ENCODE measurements around the gene CD9.

Gene CD9

GRCh38 chr12:6167327-6168280, 32.6 kb upstream of the CD9 start:
- Mint-ChIP-seq H3K4me1 (ENCODE audit: low read depth in 2 of 2) (peaks cover 4 to 11% of the 10 kb centered on the region in 2 donors), H3K27ac (peak overlapping the region; percentile 7 to 66), H3K4me3 (no peak overlapping the region), H3K9me3 (no peaks in the 10 kb centered on the region), H3K36me3 (ENCODE audit: insufficient read depth) (no peaks in the 10 kb centered on the region), H3K27me3 (peaks cover 8 to 42% of the 10 kb centered on the region in 2 donors)
- no peak for DNase-seq
- peak; percentile 62 for ATAC-seq (replicated peaks)

- H3K4me3 Mint-ChIP-seq = no peak overlapping the region
- no peak overlapping the region for H3K27ac Mint-ChIP-seq
- ATAC-seq (replicated peaks) (no peak), DNase-seq (no peak)
- no peaks in the 10 kb centered on the region for H3K9me3 Mint-ChIP-seq
- peaks cover 32 to 55% of the 10 kb centered on the region in 2 donors for H3K27me3 Mint-ChIP-seq
- H3K36me3 Mint-ChIP-seq (ENCODE audit: insufficient read depth) = peaks cover 3% of the 10 kb centered on the region
- H3K4me1 Mint-ChIP-seq (ENCODE audit: low read depth in 2 of 2) = peaks cover 4 to 11% of the 10 kb centered on the region in 2 donors
Observed at GRCh38 chr12:6171409-6172015, 28.7 kb upstream of the CD9 start.

DNA sequence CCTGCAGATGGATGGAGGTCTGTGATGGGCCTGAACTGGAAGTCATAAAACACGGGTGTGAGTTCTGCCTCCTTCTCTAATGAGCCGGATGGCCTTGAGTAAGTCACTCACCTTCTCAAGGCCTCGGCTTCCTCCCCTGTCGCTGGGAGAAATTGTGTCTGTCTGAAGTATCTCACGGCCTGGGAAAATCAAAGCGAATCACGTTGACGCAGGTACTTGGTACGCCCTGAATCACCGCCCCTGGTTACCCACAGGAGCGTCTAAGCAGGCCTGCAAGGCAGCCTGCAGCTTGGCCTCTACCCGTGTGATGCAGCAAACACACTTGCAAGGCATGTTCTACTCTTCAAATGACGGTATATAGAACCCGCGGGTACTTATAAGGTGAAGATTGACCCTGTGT, 28.1 kb upstream of the CD9 start:
- H3K9me3 Mint-ChIP-seq = no peaks in the 10 kb centered on the region
- DNase-seq = no peak
- peaks cover 33 to 55% of the 10 kb centered on the region in 2 donors for H3K27me3 Mint-ChIP-seq
- H3K27ac Mint-ChIP-seq = no peak overlapping the region
- H3K4me3 Mint-ChIP-seq = no peak overlapping the region
- peaks cover 4 to 11% of the 10 kb centered on the region in 2 donors for H3K4me1 Mint-ChIP-seq (ENCODE audit: low read depth in 2 of 2)
- ATAC-seq (replicated peaks) = no peak
- peaks cover 3% of the 10 kb centered on the region for H3K36me3 Mint-ChIP-seq (ENCODE audit: insufficient read depth)

GRCh38 chr12:6172862-6173261, 27.3 kb upstream of the CD9 start:
- Mint-ChIP-seq H3K27me3 (peaks cover 40 to 62% of the 10 kb centered on the region in 2 donors), H3K36me3 (ENCODE audit: insufficient read depth) (peaks cover 3% of the 10 kb centered on the region), H3K9me3 (no peaks in the 10 kb centered on the region), H3K4me1 (ENCODE audit: low read depth in 2 of 2) (peaks cover 0 to 4% of the 10 kb centered on the region in 2 donors), H3K4me3 (no peak overlapping the region), H3K27ac (no peak overlapping the region)
- ATAC-seq (replicated peaks) = no peak
- DNase-seq = no peak

GRCh38 chr12:6177642-6178358, 22.4 kb upstream of the CD9 start:
- Mint-ChIP-seq H3K9me3 (no peaks in the 10 kb centered on the region), H3K36me3 (ENCODE audit: insufficient read depth) (peaks cover 3% of the 10 kb centered on the region), H3K4me3 (no peak overlapping the region), H3K4me1 (ENCODE audit: low read depth in 2 of 2) (no peaks in the 10 kb centered on the region), H3K27me3 (peaks cover 28 to 51% of the 10 kb centered on the region in 2 donors), H3K27ac (no peak overlapping the region)
- ATAC-seq (replicated peaks) (no peak), DNase-seq (no peak)

DNA sequence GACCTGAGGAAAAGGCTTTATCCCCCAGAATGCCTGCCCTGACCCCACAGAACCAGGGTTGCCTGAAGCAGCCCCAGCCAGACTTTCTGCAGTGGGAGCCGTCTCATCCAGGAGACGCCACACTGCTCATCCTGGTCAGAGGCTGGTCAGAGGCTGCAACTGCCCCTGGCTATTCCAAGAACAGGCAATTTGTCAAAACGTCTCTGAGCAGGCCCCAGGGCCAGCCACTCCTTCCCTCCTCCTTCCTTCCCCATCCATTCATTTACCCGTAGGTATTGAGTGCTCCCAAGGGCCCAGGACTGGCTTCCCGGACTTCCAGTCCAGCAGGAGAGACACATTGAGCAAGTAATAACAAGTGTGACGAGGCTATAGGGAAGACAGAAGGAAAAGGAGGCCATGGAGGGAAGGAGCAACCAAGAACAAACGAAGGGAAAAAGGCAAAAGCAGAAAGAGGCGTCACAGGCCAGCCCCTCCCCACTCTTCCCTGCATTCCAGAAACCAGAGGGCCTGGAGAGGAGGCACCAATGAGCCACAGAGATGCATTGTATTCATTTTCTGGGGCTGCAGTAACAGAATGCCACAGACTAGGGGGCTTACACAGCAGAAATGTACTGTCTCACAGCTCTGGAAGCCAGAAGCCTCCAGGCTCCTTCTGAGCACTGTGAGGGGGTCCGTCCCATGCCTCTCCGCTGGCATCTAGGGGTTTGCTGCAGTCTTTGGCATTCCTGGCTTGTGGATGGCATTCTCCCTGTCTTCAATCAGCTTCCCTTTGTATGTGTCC, 21.0 kb upstream of the CD9 start:
- DNase-seq (no peak), ATAC-seq (replicated peaks) (no peak)
- H3K4me3 Mint-ChIP-seq = no peak overlapping the region
- no peaks in the 10 kb centered on the region for H3K36me3 Mint-ChIP-seq (ENCODE audit: insufficient read depth)
- H3K27me3 Mint-ChIP-seq = peaks cover 28 to 37% of the 10 kb centered on the region in 2 donors
- H3K27ac Mint-ChIP-seq = no peak overlapping the region
- no peaks in the 10 kb centered on the region for H3K9me3 Mint-ChIP-seq
- H3K4me1 Mint-ChIP-seq (ENCODE audit: low read depth in 2 of 2) = no peaks in the 10 kb centered on the region

- Mint-ChIP-seq H3K27ac (no peak overlapping the region), H3K27me3 (peaks cover 32 to 33% of the 10 kb centered on the region in 2 donors), H3K4me1 (ENCODE audit: low read depth in 2 of 2) (no peaks in the 10 kb centered on the region), H3K36me3 (ENCODE audit: insufficient read depth) (no peaks in the 10 kb centered on the region), H3K9me3 (no peaks in the 10 kb centered on the region), H3K4me3 (no peak overlapping the region)
- DNase-seq = no peak
- ATAC-seq (replicated peaks) = no peak
Observed at GRCh38 chr12:6180268-6181051, 19.7 kb upstream of the CD9 start.

DNA sequence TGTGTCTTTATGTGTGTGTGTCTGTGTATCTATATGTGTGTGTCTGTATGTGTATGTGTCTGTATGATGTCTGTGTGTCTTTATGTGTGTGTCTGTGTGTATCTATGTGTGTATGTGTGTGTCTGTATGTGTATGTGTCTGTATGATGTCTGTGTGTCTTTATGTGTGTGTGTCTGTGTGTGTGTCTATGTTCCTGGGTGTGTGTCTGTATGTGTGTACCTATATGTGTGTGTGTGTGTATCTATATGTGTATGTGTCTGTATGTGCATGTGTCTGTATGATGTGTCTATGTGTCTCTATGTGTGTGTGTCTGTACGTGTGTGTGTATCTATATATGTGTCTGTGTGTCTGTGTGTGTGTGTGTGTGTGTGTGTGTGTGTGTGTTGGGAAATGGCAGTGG, 19.0 kb upstream of the CD9 start:
- H3K4me1 Mint-ChIP-seq (ENCODE audit: low read depth in 2 of 2) = no peaks in the 10 kb centered on the region
- no peaks in the 10 kb centered on the region for H3K36me3 Mint-ChIP-seq (ENCODE audit: insufficient read depth)
- no peak overlapping the region for H3K4me3 Mint-ChIP-seq
- no peak for DNase-seq
- ATAC-seq (replicated peaks) = no peak
- H3K9me3 Mint-ChIP-seq = no peaks in the 10 kb centered on the region
- H3K27ac Mint-ChIP-seq = no peak overlapping the region
- H3K27me3 Mint-ChIP-seq = peaks cover 33 to 37% of the 10 kb centered on the region in 2 donors

GRCh38 chr12:6181583-6182278, 18.5 kb upstream of the CD9 start:
- H3K36me3 Mint-ChIP-seq (ENCODE audit: insufficient read depth) = no peaks in the 10 kb centered on the region
- no peak overlapping the region for H3K27ac Mint-ChIP-seq
- H3K27me3 Mint-ChIP-seq = peaks cover 39 to 43% of the 10 kb centered on the region in 2 donors
- ATAC-seq (replicated peaks) (no peak), DNase-seq (no peak)
- no peaks in the 10 kb centered on the region for H3K9me3 Mint-ChIP-seq
- no peak overlapping the region for H3K4me3 Mint-ChIP-seq
- H3K4me1 Mint-ChIP-seq (ENCODE audit: low read depth in 2 of 2) = no peaks in the 10 kb centered on the region

DNA sequence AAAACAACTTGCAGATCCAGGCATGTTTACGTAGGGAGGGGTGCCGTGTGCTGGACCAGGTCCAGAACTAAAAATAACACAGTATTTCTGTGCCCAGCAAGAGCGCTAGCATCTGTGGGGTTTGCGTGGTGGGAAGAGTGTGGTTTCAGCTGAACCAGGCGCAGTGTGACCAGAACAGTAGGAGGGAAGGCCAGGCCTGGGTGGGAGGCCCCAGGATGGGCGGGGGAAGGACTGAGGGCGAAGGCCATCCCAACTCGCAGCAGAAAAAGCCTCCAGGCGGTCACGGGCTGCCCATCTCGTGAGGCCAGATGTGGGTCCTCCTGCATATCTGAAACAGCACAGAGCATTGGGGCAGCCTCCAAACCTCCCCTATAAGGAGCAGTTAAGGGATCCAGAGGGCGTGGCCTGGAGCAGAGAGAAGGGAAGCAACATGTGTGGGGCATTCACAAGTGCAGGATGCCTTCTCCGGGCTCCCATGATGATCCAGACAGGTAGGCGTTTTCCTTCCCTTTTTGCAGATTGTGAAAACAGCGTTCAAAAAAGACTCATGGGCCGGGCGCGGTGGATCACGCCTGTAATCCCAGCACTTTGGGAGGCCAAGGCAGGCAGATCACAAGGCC, 17.8 kb upstream of the CD9 start:
- Mint-ChIP-seq H3K9me3 (no peaks in the 10 kb centered on the region), H3K4me3 (no peak overlapping the region), H3K27me3 (peaks cover 41 to 47% of the 10 kb centered on the region in 2 donors), H3K36me3 (ENCODE audit: insufficient read depth) (no peaks in the 10 kb centered on the region), H3K4me1 (ENCODE audit: low read depth in 2 of 2) (no peaks in the 10 kb centered on the region), H3K27ac (no peak overlapping the region)
- no peak for ATAC-seq (replicated peaks)
- DNase-seq = no peak

DNA sequence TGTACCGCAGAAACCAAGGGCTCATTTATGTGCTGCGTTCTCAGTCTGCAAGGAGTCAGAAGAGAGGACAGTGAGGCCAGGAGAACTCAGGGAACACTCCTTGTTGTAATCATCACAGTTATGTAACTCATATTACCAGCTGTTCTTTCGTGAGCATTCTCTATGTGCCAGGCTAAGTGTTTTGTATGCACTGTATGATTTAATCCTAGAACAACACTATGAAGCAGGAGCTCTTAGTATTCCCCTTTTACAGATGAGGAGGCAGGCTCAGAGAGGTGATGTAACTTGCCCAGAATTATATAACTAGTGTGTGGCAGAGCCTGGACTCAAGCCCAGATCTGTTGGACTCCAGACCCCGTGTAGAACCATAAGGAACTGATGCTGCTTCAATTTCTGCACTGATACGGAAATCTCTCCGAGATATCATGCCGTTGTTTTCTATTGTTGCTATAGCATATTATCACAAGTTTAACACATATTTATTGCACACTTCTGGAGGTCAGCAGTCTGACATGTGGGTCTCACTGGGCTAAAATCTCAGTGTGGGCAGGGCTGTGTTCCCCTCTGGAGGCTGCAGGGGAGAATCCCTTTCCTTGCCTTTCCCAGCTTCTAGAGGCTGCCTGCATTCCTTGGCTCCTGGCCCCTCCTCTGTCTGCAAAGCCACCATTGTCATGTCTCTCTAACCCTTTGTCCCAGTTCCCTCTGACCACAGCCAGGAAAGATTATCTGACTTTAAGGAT, 16.3 kb upstream of the CD9 start:
- H3K27me3 Mint-ChIP-seq = peaks cover 44 to 48% of the 10 kb centered on the region in 2 donors
- H3K36me3 Mint-ChIP-seq (ENCODE audit: insufficient read depth) = no peaks in the 10 kb centered on the region
- H3K4me3 Mint-ChIP-seq = no peak overlapping the region
- H3K9me3 Mint-ChIP-seq = no peaks in the 10 kb centered on the region
- DNase-seq (no peak), ATAC-seq (replicated peaks) (no peak)
- no peaks in the 10 kb centered on the region for H3K4me1 Mint-ChIP-seq (ENCODE audit: low read depth in 2 of 2)
- no peak overlapping the region for H3K27ac Mint-ChIP-seq

All from effector memory CD8-positive, alpha-beta T cell (primary cell).